H9 (cell line): Measurements from ENCODE around the gene IGF2BP3. TPM values are rescaled to one million over a fixed set of nuclear protein-coding genes. Genes with fewer than 3 reads are reported as not detected.

ENCODE experiments used
- DNase-seq: peaks from one replicate; pipeline ENCODE4 v3.0.0-alpha.2; 2017
- H2AFZ ChIP-seq: one replicate; pipeline ENCODE4 v1.6.1; 2013; ENCODE audit warnings: mild to moderate bottlenecking, low read length, control low read depth, moderate library complexity
- H2AK5ac ChIP-seq: 2 replicates; pipeline ENCODE4 v1.6.1; 2013; ENCODE audit warnings: low read length, control low read depth, mixed read lengths; ENCODE audit not compliant: insufficient read length
- H2BK120ac ChIP-seq: one replicate; pipeline ENCODE4 v1.6.1; 2013; ENCODE audit warnings: low read depth, mild to moderate bottlenecking, low read length, control low read depth, inconsistent platforms; ENCODE audit not compliant: poor library complexity, severe bottlenecking
- H2BK12ac ChIP-seq: 2 replicates; pipeline ENCODE4 v1.6.1; 2013; ENCODE audit warnings: low read length, control low read depth, mixed read lengths, low read depth; ENCODE audit not compliant: insufficient read length
- H2BK15ac ChIP-seq: 2 replicates; pipeline ENCODE4 v1.6.1; 2013; ENCODE audit warnings: low read depth, low read length, control low read depth
- H2BK20ac ChIP-seq: one replicate; pipeline ENCODE4 v1.6.1; 2013; ENCODE audit warnings: low read depth, mild to moderate bottlenecking, low read length, control low read depth, inconsistent platforms; ENCODE audit not compliant: poor library complexity, severe bottlenecking
- H2BK5ac ChIP-seq: 2 replicates; pipeline ENCODE4 v1.6.1; 2013; ENCODE audit warnings: low read length, control low read depth, mixed read lengths; ENCODE audit not compliant: insufficient read length
- H3K14ac ChIP-seq: 2 replicates; pipeline ENCODE4 v1.6.1; 2013; ENCODE audit warnings: low read length, control low read depth; ENCODE audit not compliant: insufficient read depth
- H3K18ac ChIP-seq: 2 replicates; pipeline ENCODE4 v1.6.1; 2013; ENCODE audit warnings: low read depth, mild to moderate bottlenecking, mixed read lengths, low read length, control low read depth; ENCODE audit not compliant: insufficient read length
- H3K23ac ChIP-seq: 2 replicates; pipeline ENCODE4 v1.6.1; 2013; ENCODE audit warnings: low read length, control low read depth, mixed read lengths, low read depth; ENCODE audit not compliant: insufficient read length
- H3K23me2 ChIP-seq: 2 replicates; pipeline ENCODE4 v1.6.1; 2013; ENCODE audit warnings: low read depth, mild to moderate bottlenecking, mixed read lengths, low read length, control low read depth; ENCODE audit not compliant: insufficient read length, poor library complexity, severe bottlenecking
- H3K27ac ChIP-seq: 2 replicates; pipeline ENCODE4 v1.5.1; 2013; ENCODE audit warnings: low read length, control low read depth, mixed read lengths, low read depth; ENCODE audit not compliant: insufficient read length
- H3K27me3 ChIP-seq: 2 replicates; pipeline ENCODE4 v1.6.1; 2013; ENCODE audit warnings: low read length, control low read depth, inconsistent platforms; ENCODE audit not compliant: insufficient read depth
- H3K4ac ChIP-seq: 2 replicates; pipeline ENCODE4 v1.6.1; 2013; ENCODE audit warnings: low read depth, mild to moderate bottlenecking, control low read depth, inconsistent platforms, low read length, moderate library complexity
- H3K4me1 ChIP-seq: 2 replicates; pipeline ENCODE4 v1.6.1; 2013; ENCODE audit warnings: low read length, control low read depth, inconsistent platforms; ENCODE audit not compliant: insufficient read depth
- H3K4me2 ChIP-seq: 2 replicates; pipeline ENCODE4 v1.6.1; 2013; ENCODE audit warnings: low read length, control low read depth, mixed read lengths; ENCODE audit not compliant: insufficient read length, insufficient read depth
- H3K56ac ChIP-seq: 2 replicates; pipeline ENCODE4 v1.6.1; 2013; ENCODE audit warnings: low read depth, mild to moderate bottlenecking, mixed read lengths, low read length, control low read depth; ENCODE audit not compliant: insufficient read length
- H3K79me1 ChIP-seq: 2 replicates; pipeline ENCODE4 v1.6.1; 2013; ENCODE audit warnings: low read depth, mild to moderate bottlenecking, moderate library complexity, low read length, control low read depth, inconsistent platforms; ENCODE audit not compliant: insufficient read depth, poor library complexity, severe bottlenecking
- H3K79me2 ChIP-seq: 2 replicates; pipeline ENCODE4 v1.6.1; 2013; ENCODE audit warnings: low read length, control low read depth, inconsistent platforms; ENCODE audit not compliant: insufficient read depth
- H3K9ac ChIP-seq: 2 replicates; pipeline ENCODE4 v1.6.1; 2013; ENCODE audit warnings: low read length, control low read depth, mixed read lengths; ENCODE audit not compliant: insufficient read length; ENCODE audit errors: extremely low read depth
- H3K9me3 ChIP-seq: one replicate; pipeline ENCODE4 v1.6.1; 2013; ENCODE audit warnings: low read depth, low read length, inconsistent platforms; ENCODE audit not compliant: control insufficient read depth
- H3T11ph ChIP-seq: one replicate; pipeline ENCODE4 v1.6.1; 2013; ENCODE audit warnings: mild to moderate bottlenecking, low read length, control low read depth, inconsistent platforms
- H4K20me1 ChIP-seq: one replicate; pipeline ENCODE4 v1.6.1; 2013; ENCODE audit not compliant: control insufficient read depth, insufficient read length, insufficient read depth
- H4K5ac ChIP-seq: 2 replicates; pipeline ENCODE4 v1.6.1; 2013; ENCODE audit warnings: low read depth, mild to moderate bottlenecking, mixed read lengths, low read length, control low read depth; ENCODE audit not compliant: insufficient read length
- H4K8ac ChIP-seq: replicated peaks from 2 replicates; pipeline ENCODE4 v1.6.1; 2013; ENCODE audit warnings: low read length, control low read depth, mixed read lengths, low read depth; ENCODE audit not compliant: insufficient read length
- H4K91ac ChIP-seq: 2 replicates; pipeline ENCODE4 v1.6.1; 2013; ENCODE audit warnings: low read depth, mild to moderate bottlenecking, moderate library complexity, mixed read lengths, low read length, control low read depth; ENCODE audit not compliant: insufficient read length
- H3K27ac Mint-ChIP-seq, 3 experiments: 2 replicates in 2 of 3; 3 replicates in 1 of 3; pipeline ENCODE4 v1.8.0; 2020 to 2021; ENCODE audit warnings: mixed read lengths in 3 of 3, mild to moderate bottlenecking in 1 of 3, moderate library complexity in 1 of 3
- H3K27me3 Mint-ChIP-seq: 2 replicates; pipeline ENCODE4 v1.8.0; 2021; ENCODE audit warnings: low read depth, mild to moderate bottlenecking, moderate library complexity, mixed read lengths
- H3K36me3 Mint-ChIP-seq, 3 experiments: 2 replicates in 2 of 3; 3 replicates in 1 of 3; pipeline ENCODE4 v1.8.0; 2020 to 2021; ENCODE audit warnings: low read depth in 3 of 3, mixed read lengths in 3 of 3; ENCODE audit not compliant: insufficient read depth in 1 of 3
- H3K4me1 Mint-ChIP-seq, 2 experiments: 2 replicates each; pipeline ENCODE4 v1.8.0; 2020; ENCODE audit warnings: mixed read lengths in 2 of 2
- H3K4me3 Mint-ChIP-seq, 2 experiments: 2 replicates in 1 of 2; 3 replicates in 1 of 2; pipeline ENCODE4 v1.8.0; 2020 to 2021; ENCODE audit warnings: mild to moderate bottlenecking in 2 of 2, mixed read lengths in 2 of 2, moderate library complexity in 1 of 2
- H3K9me3 Mint-ChIP-seq, 2 experiments: 2 replicates in 1 of 2; 3 replicates in 1 of 2; pipeline ENCODE4 v1.8.0; 2020; ENCODE audit warnings: mild to moderate bottlenecking in 2 of 2, mixed read lengths in 2 of 2, moderate library complexity in 1 of 2
- CTCF ChIP-seq: fragments of 200-600 bp; sonication (generic); conservative IDR thresholded peaks from 3 replicates; pipeline ENCODE4 v1.8.0; 2021; ENCODE audit warnings: antibody characterized with exemption, mild to moderate bottlenecking
- WGBS: extraction: QIAGEN DNeasy Blood & Tissue Kit; methylation state at CpG from one replicate; pipeline ENCODE4 v1.1.7; 2013; ENCODE audit warnings: missing lambda C conversion rate, low lambda C conversion rate, mixed read lengths; ENCODE audit not compliant: insufficient read length; ENCODE audit errors: extremely low coverage; 5-methylcytosine and 5-hydroxymethylcytosine counted together
- total RNA-seq: library from RNA; stranded (reverse); gene quantifications from 2 replicates; pipeline ENCODE4 v1.2.1, GENCODE V29; 2021

Gene IGF2BP3
- total RNA-seq, 1 experiment from 2014 or later: 197 TPM

DNA sequence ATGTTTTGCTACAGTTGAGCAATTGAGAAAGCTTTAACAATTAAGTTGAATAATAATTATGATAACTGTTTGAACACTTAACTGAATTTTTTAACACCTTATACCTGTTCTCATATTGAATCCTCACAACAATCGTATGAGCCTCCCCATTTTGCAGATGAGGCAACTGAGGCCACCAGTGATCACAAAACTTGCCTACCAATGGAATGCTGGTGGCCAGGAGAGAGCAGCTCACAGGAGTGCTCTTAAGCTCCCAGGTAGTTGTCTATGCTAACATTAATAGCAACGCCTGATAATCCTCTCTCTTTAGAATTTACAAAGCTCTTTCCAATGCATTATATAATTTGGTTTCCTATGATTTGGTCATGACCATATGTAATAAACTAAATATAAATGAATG, 202.1 kb downstream of the IGF2BP3 start:
- TF ChIP-seq CTCF: no peak
- Mint-ChIP-seq H3K27me3 (peaks cover 4% of the 10 kb centered on the region), H3K9me3 (no peaks in the 10 kb centered on the region), H3K36me3 (no peaks in the 10 kb centered on the region), H3K27ac (no peak overlapping the region), H3K4me3 (no peak overlapping the region), H3K4me1 (peaks cover 0 to 8% of the 10 kb centered on the region in 2 experiments; a peak in 2 of 4 replicates)
- Histone ChIP-seq H3K23me2 (no peaks in the 10 kb centered on the region), H2BK15ac (no peak overlapping the region), H3K56ac (no peak overlapping the region), H3T11ph (no peak overlapping the region), H3K4ac (no peak overlapping the region), H2AFZ (no peak overlapping the region), H3K27me3 (no peaks in the 10 kb centered on the region), H2AK5ac (no peak overlapping the region), H2BK5ac (no peak overlapping the region), H3K9ac (no peak overlapping the region), H2BK20ac (no peak overlapping the region), H3K18ac (no peak overlapping the region), H3K4me2 (no peak overlapping the region), H2BK120ac (no peak overlapping the region), H3K9me3 (no peaks in the 10 kb centered on the region), H3K23ac (no peak overlapping the region), H2BK12ac (no peak overlapping the region), H4K20me1 (no peaks in the 10 kb centered on the region), H3K27ac (no peak overlapping the region), H4K8ac (no peak overlapping the region), H3K79me2 (no peaks in the 10 kb centered on the region), H3K4me1 (no peaks in the 10 kb centered on the region), H3K14ac (no peak overlapping the region), H3K79me1 (no peaks in the 10 kb centered on the region), H4K5ac (no peak overlapping the region), H4K91ac (no peak overlapping the region)
- no CpG with 5 or more reads among the region's 2 CpGs for WGBS
- DNase-seq: no peak
